Cardiac septum (tissue), 1 donor: ENCODE measurements around the gene TENM3. TPM values are rescaled to one million over a fixed set of nuclear protein-coding genes. Genes with fewer than 3 reads are reported as not detected.

Experiments used
- DNase-seq: peaks from one replicate; pipeline ENCODE4 v3.0.0-alpha.2; 2020; ENCODE audit warnings: low spot score
- intact Hi-C: fragments of 100-400 bp; cut with DNase I; formaldehyde crosslinking; loops from one replicate; pipeline ENCODE4 v1.14.0; 2022
- total RNA-seq: library from RNA; stranded (reverse); fragmentation: NEBNext Ultra II Directional; extraction: Animal tissue kit (Norgen Biotek cat#: 25700); gene quantifications from one replicate; pipeline ENCODE4 v1.2.1, GENCODE V29; 2021
- donor health status: DM: no; HTN: no; CAD: no.

The TENM3 gene
- total RNA-seq, 1 donor from 2014 or later, result 3.9 TPM

- intact Hi-C loops, result no loop called here
- no peak for DNase-seq
These were observed 245.7 kb downstream of the TENM3 start for GRCh38 chr4:182488896-182489295.

GRCh38 chr4:182489607-182490006, 246.4 kb downstream of the TENM3 start:
- intact Hi-C loops, result no loop called here
- no peak for DNase-seq

GRCh38 chr4:182491719-182492118, 248.5 kb downstream of the TENM3 start:
- no peak for DNase-seq

GRCh38 chr4:182492423-182492822, 249.2 kb downstream of the TENM3 start:
- no peak for DNase-seq
- intact Hi-C loops, result no loop called here

More at GRCh38 chr4:182491719-182492118, 248.5 kb downstream of the TENM3 start:
- intact Hi-C loops, result no loop called here

- intact Hi-C loops, result no loop called here
- DNase-seq, result no peak
These were observed 250.2 kb downstream of the TENM3 start for GRCh38 chr4:182493377-182493776.

GRCh38 chr4:182494103-182494502, 250.9 kb downstream of the TENM3 start:
- intact Hi-C loops, result no loop called here
- DNase-seq, result no peak

- intact Hi-C loops, result no loop called here
- DNase-seq, result no peak
These were observed 251.8 kb downstream of the TENM3 start for GRCh38 chr4:182495031-182495430.

GRCh38 chr4:182495645-182496385, 252.6 kb downstream of the TENM3 start:
- DNase-seq, result no peak
- intact Hi-C loops, result no loop called here

- no peak for DNase-seq
- intact Hi-C loops, result no loop called here
These were observed 253.2 kb downstream of the TENM3 start for GRCh38 chr4:182496408-182496807.

GRCh38 chr4:182502064-182502463, 258.9 kb downstream of the TENM3 start:
- no peak for DNase-seq
- intact Hi-C loops, result no loop called here

GRCh38 chr4:182504463-182504862, 261.3 kb downstream of the TENM3 start:
- DNase-seq, result no peak
- intact Hi-C loops, result no loop called here

GRCh38 chr4:182507805-182508204, 264.6 kb downstream of the TENM3 start:
- intact Hi-C loops, result no loop called here
- no peak for DNase-seq

- intact Hi-C loops, result no loop called here
- DNase-seq, result no peak
These were observed 267.6 kb downstream of the TENM3 start for GRCh38 chr4:182510836-182511235.

- intact Hi-C loops, result no loop called here
- DNase-seq, result no peak
These were observed 270.5 kb downstream of the TENM3 start for GRCh38 chr4:182513587-182514291.

GRCh38 chr4:182518421-182518820, 275.2 kb downstream of the TENM3 start:
- no peak for DNase-seq
- intact Hi-C loops, result no loop called here

GRCh38 chr4:182519528-182519927, 276.3 kb downstream of the TENM3 start:
- intact Hi-C loops, result no loop called here
- DNase-seq, result no peak

GRCh38 chr4:182521011-182521410, 277.8 kb downstream of the TENM3 start:
- intact Hi-C loops, result no loop called here
- no peak for DNase-seq

- intact Hi-C loops, result no loop called here
- no peak for DNase-seq
These were observed 285.6 kb downstream of the TENM3 start for GRCh38 chr4:182528819-182529218.

- no peak for DNase-seq
- intact Hi-C loops, result no loop called here
These were observed 287.2 kb downstream of the TENM3 start for GRCh38 chr4:182530451-182530850.

GRCh38 chr4:182531555-182532162, 288.5 kb downstream of the TENM3 start:
- intact Hi-C loops, result no loop called here

GRCh38 chr4:182532441-182532840, 289.2 kb downstream of the TENM3 start:
- intact Hi-C loops, result no loop called here
- no peak for DNase-seq

More at GRCh38 chr4:182531555-182532162, 288.5 kb downstream of the TENM3 start:
- DNase-seq, result no peak
